IPS-20b (cell line): ENCODE measurements around the gene MT1B.

Experiments
- H3K27ac ChIP-seq: one replicate; pipeline ENCODE4 v1.5.1; 2013; ENCODE audit warnings: low read length
- H3K27me3 ChIP-seq: 2 replicates; pipeline ENCODE4 v1.6.1; 2013; ENCODE audit warnings: mild to moderate bottlenecking, low read length, inconsistent platforms; ENCODE audit not compliant: insufficient read depth
- H3K36me3 ChIP-seq: 2 replicates; pipeline ENCODE4 v1.6.1; 2013; ENCODE audit warnings: low read depth, mild to moderate bottlenecking, inconsistent platforms, low read length, moderate library complexity; ENCODE audit not compliant: insufficient read depth
- H3K4me1 ChIP-seq: 2 replicates; pipeline ENCODE4 v1.6.1; 2013; ENCODE audit warnings: mild to moderate bottlenecking, control low read depth, inconsistent platforms, low read length, moderate library complexity; ENCODE audit not compliant: insufficient read depth
- H3K4me3 ChIP-seq: 2 replicates; pipeline ENCODE4 v1.5.1; 2013; ENCODE audit warnings: mild to moderate bottlenecking, low read length, inconsistent platforms
- H3K9ac ChIP-seq: 2 replicates; pipeline ENCODE4 v1.6.1; 2013; ENCODE audit warnings: low read depth, mild to moderate bottlenecking, inconsistent platforms, low read length, moderate library complexity
- H3K9me3 ChIP-seq: 2 replicates; pipeline ENCODE4 v1.6.1; 2013; ENCODE audit warnings: mild to moderate bottlenecking, low read depth, low read length, inconsistent platforms; ENCODE audit not compliant: insufficient read depth

The MT1B gene

GRCh38 chr16:56684926-56685590, 33.4 kb downstream of the MT1B start:
- Histone ChIP-seq H3K9ac (no peak overlapping the region), H3K36me3 (no peaks in the 10 kb centered on the region), H3K4me1 (peaks cover 9% of the 10 kb centered on the region; the same call in 1 of the 2 replicates), H3K4me3 (no peak overlapping the region), H3K27ac (no peak overlapping the region), H3K27me3 (peaks cover 50% of the 10 kb centered on the region), H3K9me3 (peaks cover 3% of the 10 kb centered on the region; the same call in 1 of the 2 replicates)

GRCh38 chr16:56686758-56687157, 35.1 kb downstream of the MT1B start:
- H3K27me3 ChIP-seq = peaks cover 35% of the 10 kb centered on the region
- H3K9ac ChIP-seq = no peak overlapping the region
- H3K27ac ChIP-seq = no peak overlapping the region

GRCh38 chr16:56688762-56689161, 37.1 kb downstream of the MT1B start:
- Histone ChIP-seq H3K9ac (no peak overlapping the region), H3K27ac (no peak overlapping the region), H3K9me3 (peaks cover 3% of the 10 kb centered on the region; the same call in 1 of the 2 replicates), H3K4me3 (no peak overlapping the region), H3K4me1 (no peaks in the 10 kb centered on the region; the same call in 1 of the 2 replicates), H3K36me3 (no peaks in the 10 kb centered on the region), H3K27me3 (peaks cover 15% of the 10 kb centered on the region; the same call in 1 of the 2 replicates)

More at GRCh38 chr16:56686758-56687157, 35.1 kb downstream of the MT1B start:
- peaks cover 6% of the 10 kb centered on the region; the same call in 1 of the 2 replicates for H3K4me1 ChIP-seq
- H3K4me3 ChIP-seq = no peak overlapping the region
- peaks cover 3% of the 10 kb centered on the region; the same call in 1 of the 2 replicates for H3K9me3 ChIP-seq
- no peaks in the 10 kb centered on the region for H3K36me3 ChIP-seq

GRCh38 chr16:56689171-56689570, 37.5 kb downstream of the MT1B start:
- peaks cover 3% of the 10 kb centered on the region; the same call in 1 of the 2 replicates for H3K9me3 ChIP-seq
- H3K4me1 ChIP-seq = no peaks in the 10 kb centered on the region; the same call in 1 of the 2 replicates
- peaks cover 12% of the 10 kb centered on the region; the same call in 1 of the 2 replicates for H3K27me3 ChIP-seq
- no peak overlapping the region for H3K9ac ChIP-seq
- no peaks in the 10 kb centered on the region for H3K36me3 ChIP-seq
- H3K27ac ChIP-seq = no peak overlapping the region
- H3K4me3 ChIP-seq = no peak overlapping the region

- no peak overlapping the region for H3K9ac ChIP-seq
- H3K9me3 ChIP-seq = peaks cover 3% of the 10 kb centered on the region; the same call in 1 of the 2 replicates
- H3K4me3 ChIP-seq = no peak overlapping the region
- no peaks in the 10 kb centered on the region; the same call in 1 of the 2 replicates for H3K4me1 ChIP-seq
- H3K36me3 ChIP-seq = no peaks in the 10 kb centered on the region
- peaks cover 3% of the 10 kb centered on the region; the same call in 1 of the 2 replicates for H3K27me3 ChIP-seq
- H3K27ac ChIP-seq = no peak overlapping the region
Observed at GRCh38 chr16:56690420-56691122, 38.9 kb downstream of the MT1B start.

GRCh38 chr16:56691885-56692284, 40.2 kb downstream of the MT1B start:
- Histone ChIP-seq H3K4me3 (no peak overlapping the region), H3K9me3 (no peaks in the 10 kb centered on the region), H3K9ac (no peak overlapping the region), H3K4me1 (no peaks in the 10 kb centered on the region; the same call in 1 of the 2 replicates), H3K36me3 (no peaks in the 10 kb centered on the region), H3K27ac (no peak overlapping the region), H3K27me3 (peaks cover 3% of the 10 kb centered on the region; the same call in 1 of the 2 replicates)

GRCh38 chr16:56695246-56695645, 43.6 kb downstream of the MT1B start:
- H3K4me1 ChIP-seq = no peaks in the 10 kb centered on the region; the same call in 1 of the 2 replicates
- no peak overlapping the region for H3K4me3 ChIP-seq
- no peak overlapping the region for H3K27ac ChIP-seq
- no peaks in the 10 kb centered on the region for H3K27me3 ChIP-seq
- no peaks in the 10 kb centered on the region; the same call in 1 of the 2 replicates for H3K9me3 ChIP-seq
- no peaks in the 10 kb centered on the region for H3K36me3 ChIP-seq
- no peak overlapping the region for H3K9ac ChIP-seq

GRCh38 chr16:56697456-56698155, 45.9 kb downstream of the MT1B start:
- no peaks in the 10 kb centered on the region for H3K36me3 ChIP-seq
- peaks cover 3% of the 10 kb centered on the region; the same call in 1 of the 2 replicates for H3K4me1 ChIP-seq
- H3K27me3 ChIP-seq = no peaks in the 10 kb centered on the region
- H3K9ac ChIP-seq = no peak overlapping the region
- H3K9me3 ChIP-seq = no peaks in the 10 kb centered on the region; the same call in 1 of the 2 replicates
- H3K4me3 ChIP-seq = no peak overlapping the region
- H3K27ac ChIP-seq = no peak overlapping the region

GRCh38 chr16:56700195-56700594, 48.5 kb downstream of the MT1B start:
- H3K27ac ChIP-seq = no peak overlapping the region
- H3K9ac ChIP-seq = no peak overlapping the region
- peaks cover 3% of the 10 kb centered on the region; the same call in 1 of the 2 replicates for H3K4me1 ChIP-seq
- no peaks in the 10 kb centered on the region; the same call in 1 of the 2 replicates for H3K9me3 ChIP-seq
- H3K36me3 ChIP-seq = no peaks in the 10 kb centered on the region
- H3K27me3 ChIP-seq = no peaks in the 10 kb centered on the region
- no peak overlapping the region for H3K4me3 ChIP-seq

GRCh38 chr16:56700631-56701030, 48.9 kb downstream of the MT1B start:
- Histone ChIP-seq H3K36me3 (no peaks in the 10 kb centered on the region), H3K9ac (no peak overlapping the region), H3K27ac (no peak overlapping the region), H3K9me3 (no peaks in the 10 kb centered on the region; the same call in 1 of the 2 replicates), H3K4me1 (peaks cover 3% of the 10 kb centered on the region; the same call in 1 of the 2 replicates), H3K4me3 (no peak overlapping the region), H3K27me3 (no peaks in the 10 kb centered on the region)

GRCh38 chr16:56701534-56701933, 49.8 kb downstream of the MT1B start:
- Histone ChIP-seq H3K9ac (no peak overlapping the region), H3K27ac (no peak overlapping the region)

More at GRCh38 chr16:56701534-56701933, 49.8 kb downstream of the MT1B start:
- Histone ChIP-seq H3K36me3 (no peaks in the 10 kb centered on the region), H3K4me1 (peaks cover 3% of the 10 kb centered on the region; the same call in 1 of the 2 replicates), H3K27me3 (no peaks in the 10 kb centered on the region), H3K9me3 (no peaks in the 10 kb centered on the region; the same call in 1 of the 2 replicates), H3K4me3 (no peak overlapping the region)
